Hepatocyte (in vitro differentiated cells): ENCODE results near the gene AP3S2.

Experiments
- CTCF ChIP-seq: fragments of 200-600 bp; sonication (generic); IDR thresholded peaks from 2 replicates; pipeline ENCODE4 v1.5.1; 2016; ENCODE audit warnings: antibody characterized with exemption, mild to moderate bottlenecking; ENCODE audit not compliant: poor library complexity
- EZH2 ChIP-seq: fragments of 200-600 bp; sonication (generic); IDR thresholded peaks from 2 replicates; pipeline ENCODE4 v1.6.1; 2016; ENCODE audit warnings: antibody characterized with exemption, mild to moderate bottlenecking, borderline replicate concordance
- EZH2phosphoT487 ChIP-seq: fragments of 200-600 bp; sonication (generic); IDR thresholded peaks from one replicate; pipeline ENCODE4 v1.6.1; 2018; ENCODE audit warnings: antibody characterized with exemption, mild to moderate bottlenecking, low read depth, moderate library complexity; ENCODE audit not compliant: unreplicated experiment, severe bottlenecking

- no peak for TF ChIP-seq CTCF
- no peak for TF ChIP-seq EZH2phosphoT487
- no peak for TF ChIP-seq EZH2
Observed at GRCh38 chr15:89801471-89802195, 92.2 kb downstream of the AP3S2 start.
